GM21423 (cell line): ENCODE measurements around the gene RGS16.

Source experiments
- ATAC-seq: cut with Tn5 transposase; IDR thresholded peaks from one replicate; pipeline ENCODE4 v1.9.1; 2021; ENCODE audit warnings: mild to moderate bottlenecking, moderate library complexity; ENCODE audit not compliant: unreplicated experiment

RGS16 gene

GRCh38 chr1:182586380-182586779, 17.8 kb downstream of the RGS16 start:
- no peak for ATAC-seq

- no peak for ATAC-seq
Measured at GRCh38 chr1:182584746-182585145, 19.4 kb downstream of the RGS16 start.

- no peak for ATAC-seq
Measured at GRCh38 chr1:182580736-182581135, 23.5 kb downstream of the RGS16 start.

DNA sequence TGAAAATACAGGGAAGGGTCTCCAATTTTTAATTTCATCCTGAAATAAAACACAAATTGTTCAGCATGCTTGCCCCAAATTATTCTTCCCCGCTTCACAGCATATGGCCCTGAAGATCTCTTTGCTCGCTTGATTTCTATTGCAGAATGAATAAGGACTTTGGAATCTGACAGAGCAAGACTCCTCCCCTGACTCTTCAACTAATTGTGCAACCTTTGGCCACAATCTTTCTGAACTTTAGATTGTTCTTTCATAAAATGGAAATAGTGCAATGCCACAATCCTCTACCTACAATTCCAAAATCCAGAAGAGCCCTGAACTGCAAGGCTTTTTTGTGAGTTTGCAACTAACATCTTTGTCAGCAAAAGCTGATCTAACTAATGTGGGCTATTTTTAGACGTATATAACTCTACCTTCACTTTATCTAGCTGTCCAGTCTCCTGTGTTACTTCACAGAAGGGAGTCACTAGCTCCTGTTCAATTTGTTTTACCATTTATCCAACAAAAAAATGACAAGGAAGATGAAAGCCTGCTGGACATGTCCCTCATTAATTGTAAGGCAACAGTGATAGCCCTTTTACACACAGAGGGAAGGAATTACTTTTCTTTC, 28.5 kb downstream of the RGS16 start:
- ATAC-seq: no peak

DNA sequence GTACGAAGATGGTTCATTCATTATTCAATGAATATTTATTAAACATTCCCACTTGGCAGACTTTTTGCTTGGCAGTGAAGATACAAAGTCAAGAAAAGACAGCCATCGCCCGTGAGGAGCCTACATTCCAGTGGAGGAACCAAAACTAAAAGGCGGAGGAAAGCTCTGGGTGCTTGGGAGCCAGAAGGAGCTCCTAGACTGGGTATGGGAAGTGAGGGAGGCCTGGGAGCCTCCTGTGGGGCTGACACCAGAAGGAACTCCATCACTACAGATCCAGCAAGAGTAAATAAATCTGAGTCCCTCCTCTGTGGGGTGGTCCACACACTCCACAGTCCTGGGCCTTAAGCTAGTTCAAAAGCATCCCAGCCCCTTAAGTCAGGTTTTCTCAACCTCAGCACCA, 30.0 kb downstream of the RGS16 start:
- ATAC-seq: no peak

DNA sequence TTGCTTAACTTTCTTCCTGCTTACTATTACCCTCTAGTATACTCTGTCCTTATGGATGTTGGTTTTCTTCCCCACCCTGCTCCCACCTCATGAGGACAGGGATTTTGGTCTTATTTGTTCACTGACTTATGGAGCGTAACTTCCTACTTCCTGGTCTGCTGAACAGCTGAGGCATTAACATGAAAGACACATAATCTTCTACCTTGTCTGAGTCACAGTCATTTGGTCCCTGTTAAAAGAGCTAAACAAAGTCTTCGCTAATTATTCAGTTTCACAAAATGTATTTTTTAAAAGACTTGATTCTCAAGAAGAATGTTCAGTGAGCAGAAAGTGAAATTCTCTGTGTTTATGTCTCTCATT, 33.6 kb downstream of the RGS16 start:
- no peak for ATAC-seq

DNA sequence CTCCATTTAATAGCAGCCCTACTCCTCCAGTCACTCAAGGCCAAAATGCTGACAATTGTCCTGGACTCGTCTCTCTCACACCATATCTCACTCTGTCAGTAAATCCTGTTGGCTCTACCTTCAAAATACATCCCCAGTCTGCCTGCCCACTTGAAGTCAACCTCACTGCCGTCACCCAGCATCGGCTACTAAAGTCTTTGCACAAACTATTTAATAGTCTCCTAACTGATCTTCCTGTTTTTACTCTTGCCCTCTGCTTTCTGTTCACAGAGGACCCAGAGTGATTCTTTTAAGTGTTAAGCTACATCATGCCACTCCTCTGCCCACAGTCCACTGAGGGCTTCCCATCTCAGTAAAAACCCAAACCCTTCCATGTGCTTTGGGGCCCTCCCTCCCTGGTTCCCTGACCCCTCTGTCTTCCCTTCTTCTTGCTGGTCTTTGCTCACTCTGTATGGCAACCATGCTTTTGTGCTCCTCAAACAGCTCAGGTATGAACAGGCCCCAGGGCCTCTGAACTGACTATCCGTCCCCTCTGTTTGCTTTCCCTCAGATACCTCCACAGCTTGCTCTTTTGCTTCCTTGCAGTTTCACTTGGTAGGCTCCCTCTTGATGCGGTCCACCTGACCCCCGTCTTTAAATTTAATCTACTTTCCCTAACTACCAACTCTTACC, 34.1 kb downstream of the RGS16 start:
- ATAC-seq: no peak

- no peak for ATAC-seq
Measured at GRCh38 chr1:182568647-182569284, 35.4 kb downstream of the RGS16 start.

GRCh38 chr1:182567629-182568028, 36.6 kb downstream of the RGS16 start:
- ATAC-seq: no peak

GRCh38 chr1:182565537-182565936, 38.7 kb downstream of the RGS16 start:
- ATAC-seq: no peak

DNA sequence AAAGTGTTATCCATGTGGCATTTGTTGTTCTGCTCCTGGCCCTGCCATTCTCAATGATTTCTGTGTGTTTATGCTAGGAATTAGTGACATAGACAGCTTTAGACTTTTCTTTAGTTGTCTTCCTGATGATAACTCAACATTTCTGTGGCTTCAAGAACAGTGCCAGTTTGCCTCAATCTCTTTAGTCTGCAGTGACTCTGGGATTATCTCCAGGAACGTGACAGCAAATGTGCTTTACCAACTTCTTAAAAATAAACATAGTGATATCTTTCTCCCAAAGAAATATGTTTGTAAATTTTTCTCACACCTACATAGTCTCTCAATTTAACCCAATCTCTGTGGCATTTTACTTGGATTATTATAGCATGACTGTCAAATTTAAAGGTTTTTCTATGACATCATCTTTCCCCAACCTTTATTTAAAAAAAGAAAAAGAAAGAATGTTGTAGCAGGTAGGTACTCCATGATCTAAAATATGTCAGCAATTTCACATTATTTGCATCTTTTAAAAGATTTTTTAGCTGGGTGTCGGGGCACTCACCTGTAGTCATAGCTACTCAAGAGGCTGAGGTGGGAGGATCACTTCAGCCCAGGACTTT, 39.7 kb downstream of the RGS16 start:
- no peak for ATAC-seq

- ATAC-seq: no peak
Measured at GRCh38 chr1:182563095-182563494, 41.1 kb downstream of the RGS16 start.

GRCh38 chr1:182561456-182561855, 42.7 kb downstream of the RGS16 start:
- ATAC-seq: no peak

DNA sequence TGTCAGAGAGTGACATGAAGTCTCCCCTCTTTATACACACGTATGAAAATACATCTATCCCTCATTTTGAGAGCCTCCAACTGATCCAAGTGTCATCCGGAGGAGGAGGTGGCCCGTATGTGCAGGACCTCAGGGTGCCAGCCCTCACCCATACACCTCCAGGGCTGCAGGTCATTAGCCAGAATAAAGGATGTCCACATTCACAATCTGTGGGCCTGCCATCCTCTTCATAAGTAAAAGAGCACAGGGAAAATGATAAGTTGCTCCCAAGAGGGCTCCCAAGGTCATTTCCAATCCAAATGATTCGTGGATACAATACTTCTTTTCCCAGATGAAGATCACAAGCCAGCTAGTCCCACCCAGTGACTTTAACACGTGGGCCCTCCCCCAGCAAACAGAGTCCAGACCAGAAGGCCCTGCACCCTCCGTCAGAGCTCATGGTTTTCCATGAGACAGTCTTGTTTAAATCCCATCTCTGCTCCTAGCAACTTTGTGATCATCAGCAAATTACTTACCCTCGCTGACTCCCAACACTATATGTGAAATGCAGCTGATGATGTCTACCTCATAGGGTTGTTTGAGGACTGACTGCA, 43.7 kb downstream of the RGS16 start:
- ATAC-seq: no peak

DNA sequence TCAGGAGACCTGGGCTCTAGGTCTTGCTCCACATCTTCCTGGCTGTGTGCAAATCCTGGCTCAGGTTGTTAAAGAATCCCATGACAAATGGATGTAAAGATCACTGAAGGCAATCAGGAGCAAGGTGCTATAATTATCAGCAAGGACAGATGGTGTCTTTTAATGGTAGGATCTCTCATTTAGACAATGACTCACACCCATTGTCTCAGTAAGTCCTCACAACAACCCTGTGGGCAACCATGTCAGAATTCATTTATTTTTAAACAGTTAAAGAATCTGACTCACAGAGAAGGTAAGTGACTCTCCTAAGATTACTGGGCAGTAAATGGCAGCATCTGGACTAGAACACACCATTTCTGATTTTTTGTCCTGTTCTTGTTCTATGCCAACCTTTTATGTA, 47.9 kb downstream of the RGS16 start:
- no peak for ATAC-seq

GRCh38 chr1:182555493-182555892, 48.7 kb downstream of the RGS16 start:
- ATAC-seq: no peak

DNA sequence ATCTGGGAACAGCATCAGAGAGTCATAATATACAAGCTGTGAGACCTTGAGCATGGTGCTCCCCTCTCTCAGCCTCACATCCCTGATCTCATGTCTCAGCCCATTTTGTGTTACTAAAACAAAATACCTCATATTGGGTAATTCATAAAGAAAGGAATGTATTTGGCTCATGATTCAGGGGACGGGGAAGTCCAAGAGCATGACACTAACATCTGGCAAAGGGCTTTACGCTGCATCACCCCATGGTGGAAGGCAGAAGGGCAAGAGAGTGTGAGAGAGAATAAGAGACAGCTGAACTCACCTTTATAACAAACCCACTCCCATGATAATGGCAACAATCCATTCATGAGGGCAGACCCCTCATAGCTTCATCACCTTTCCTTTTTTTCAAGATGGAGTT, 51.7 kb downstream of the RGS16 start:
- ATAC-seq: no peak

- ATAC-seq: no peak
Measured at GRCh38 chr1:182549811-182550210, 54.4 kb downstream of the RGS16 start.

DNA sequence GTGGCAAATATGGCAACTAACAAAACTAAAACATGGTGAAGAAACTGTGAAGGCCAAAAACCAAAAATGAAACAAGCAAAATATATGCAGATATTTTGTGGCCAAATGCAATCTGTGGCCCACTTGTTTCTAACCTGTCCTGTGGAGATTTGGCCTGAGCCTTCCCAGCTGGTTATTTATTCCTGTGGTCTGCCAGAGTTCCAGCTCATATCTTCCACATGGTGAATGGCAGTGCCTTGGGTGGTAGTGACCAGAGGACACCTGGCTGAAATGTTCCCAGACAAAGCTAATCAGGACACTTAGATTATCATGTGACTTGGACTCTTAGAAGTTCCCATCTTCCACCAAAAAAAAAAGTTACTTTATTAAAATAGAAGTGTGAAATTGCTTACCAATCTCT, 54.8 kb downstream of the RGS16 start:
- no peak for ATAC-seq
